Stimulated activated CD4-positive, alpha-beta T cell treated with anti-CD3 and anti-CD28 coated beads, Interleukin-1b, Interleukin-23, amount 100 ng/mL, for 24 hours (primary cell): Measurements from ENCODE around the gene TACO1.

Experiments used
- DNase-seq, 4 experiments: peaks; one replicate each; pipeline ENCODE4 v3.0.0-alpha.2; 2020; ENCODE audit warnings: low read depth in 4 of 4, low spot score in 1 of 4

The TACO1 gene

DNA sequence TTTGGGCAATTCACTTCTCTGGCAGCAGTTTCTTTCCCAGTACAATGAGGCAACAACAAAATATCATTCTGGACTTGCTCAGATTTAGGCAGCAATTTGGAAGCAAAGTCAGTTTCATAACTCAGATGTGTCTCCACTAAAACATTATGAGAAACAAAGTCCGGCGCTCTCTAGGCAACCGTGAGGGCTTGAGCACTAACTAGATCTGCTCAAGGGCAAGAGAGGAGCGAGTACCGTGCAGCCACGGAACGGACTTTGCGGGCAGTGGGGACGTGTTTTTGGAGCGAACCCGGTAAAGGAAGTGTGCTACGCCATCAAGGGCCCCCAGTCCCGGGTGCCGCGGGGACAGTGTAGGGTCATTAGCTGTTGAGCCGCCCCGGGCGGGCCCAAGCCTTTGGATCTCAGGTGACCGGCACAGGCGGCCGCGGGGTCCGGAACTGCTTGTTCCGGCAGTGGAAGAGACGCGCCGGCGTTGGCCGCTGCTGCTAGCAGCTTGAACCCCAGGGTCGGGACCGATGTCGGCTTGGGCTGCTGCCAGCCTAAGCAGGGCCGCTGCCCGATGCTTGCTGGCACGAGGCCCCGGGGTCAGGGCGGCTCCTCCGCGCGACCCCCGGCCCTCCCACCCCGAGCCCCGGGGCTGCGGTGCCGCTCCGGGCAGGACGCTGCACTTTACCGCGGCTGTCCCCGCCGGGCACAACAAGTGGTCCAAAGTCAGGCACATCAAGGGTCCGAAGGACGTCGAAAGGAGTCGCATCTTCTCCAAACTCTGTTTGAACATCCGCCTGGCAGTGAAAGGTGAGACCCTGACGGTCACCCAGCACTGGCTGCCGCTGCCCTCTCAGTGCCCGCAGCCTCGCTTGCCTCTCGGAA, at the start of gene TACO1:
Gene TACO1 (plus strand): TSS at position 327 of the 870 bp plus-strand sequence. CDS start 189 bp downstream, at position 516.
- DNase-seq, result peak; percentile 49 to 73 (median 68)

DNA sequence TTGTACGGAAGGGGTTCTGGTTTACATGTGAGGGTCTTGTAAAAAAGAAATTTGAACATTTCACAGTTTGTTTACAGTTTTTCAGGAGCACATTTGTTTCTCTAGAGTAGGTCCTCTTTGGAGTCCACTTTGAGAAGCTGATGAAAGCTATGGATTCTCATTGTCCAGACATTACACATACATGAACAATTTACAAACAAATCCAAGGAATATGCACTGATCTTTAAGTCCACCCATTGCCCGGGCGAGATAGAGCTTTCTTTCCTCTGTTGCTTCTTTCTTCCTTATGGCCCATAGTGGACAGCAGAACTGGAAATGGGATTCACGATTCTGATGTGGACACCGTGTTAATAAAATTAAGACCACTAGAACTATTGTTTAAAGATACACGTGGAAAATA, 48.5 kb upstream of the TACO1 start:
- DNase-seq, result no peak

DNA sequence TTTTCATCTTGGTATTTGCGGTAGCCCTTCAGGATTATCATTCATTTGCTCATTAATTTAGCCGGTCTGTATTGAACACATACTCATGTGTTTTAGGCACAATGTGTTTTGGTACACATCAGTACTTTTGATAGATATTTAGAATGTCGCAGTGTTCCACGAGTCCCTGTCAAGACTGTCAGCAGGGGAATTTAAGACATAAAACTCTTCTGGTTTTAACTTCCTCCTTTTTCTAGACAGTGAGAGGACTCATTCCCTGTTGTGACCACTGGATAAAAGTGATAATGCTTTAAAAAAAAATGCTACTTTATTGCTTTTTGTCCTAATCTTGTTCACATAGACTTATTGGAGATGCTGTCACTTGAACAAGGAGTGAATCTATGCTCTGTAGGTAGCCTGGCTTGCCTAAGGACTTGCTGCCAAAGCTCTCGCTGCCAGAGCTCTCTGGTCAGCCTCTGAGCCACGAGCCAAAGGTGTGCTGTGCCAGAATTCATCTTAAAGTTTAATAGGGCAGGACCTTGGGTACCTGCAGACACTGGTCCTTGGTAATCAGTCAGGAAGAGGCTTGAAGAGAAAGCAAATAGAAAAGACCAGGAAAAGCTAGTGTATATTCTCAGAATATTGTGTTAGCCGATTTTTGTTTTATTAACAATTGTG, 45.1 kb upstream of the TACO1 start:
- no peak for DNase-seq

DNA sequence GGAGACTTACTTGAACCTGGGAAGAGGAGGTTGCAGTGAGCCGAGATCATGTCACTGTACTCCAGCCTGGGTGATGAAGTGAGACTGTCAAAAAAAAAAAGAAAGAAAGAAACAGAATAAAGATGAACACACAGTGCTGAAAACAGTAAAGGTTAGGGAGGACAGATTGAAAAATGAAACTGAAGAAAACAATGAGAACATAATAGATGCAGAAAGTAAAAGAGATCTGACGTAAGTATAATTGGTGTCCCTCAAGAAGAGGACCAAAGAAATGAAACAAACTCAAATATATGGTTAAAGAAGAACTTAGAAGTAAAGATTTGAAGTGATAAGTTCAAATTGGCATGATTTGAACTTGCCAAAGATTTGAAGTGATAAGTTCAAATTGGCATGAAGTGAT, 43.3 kb upstream of the TACO1 start:
- DNase-seq, result no peak

DNA sequence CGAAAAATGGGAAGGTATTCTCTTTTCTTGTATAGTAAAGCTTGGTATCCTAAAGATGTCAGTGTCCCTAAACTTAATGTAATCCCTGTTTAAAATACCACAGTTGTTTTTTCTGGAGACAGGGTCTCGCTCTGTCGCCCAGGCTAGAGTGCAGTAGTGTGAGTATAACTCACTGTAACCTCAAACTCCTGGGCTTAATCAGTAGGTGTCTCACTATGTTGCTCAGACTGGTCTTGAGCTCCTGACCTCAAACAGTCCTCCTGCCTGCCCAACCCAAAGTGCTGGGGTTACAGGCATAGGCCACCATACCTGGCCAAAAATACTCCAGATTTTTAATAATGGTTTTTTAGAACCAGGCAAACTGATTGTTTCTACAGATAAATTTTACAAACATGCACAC, 42.3 kb upstream of the TACO1 start:
- no peak for DNase-seq

DNA sequence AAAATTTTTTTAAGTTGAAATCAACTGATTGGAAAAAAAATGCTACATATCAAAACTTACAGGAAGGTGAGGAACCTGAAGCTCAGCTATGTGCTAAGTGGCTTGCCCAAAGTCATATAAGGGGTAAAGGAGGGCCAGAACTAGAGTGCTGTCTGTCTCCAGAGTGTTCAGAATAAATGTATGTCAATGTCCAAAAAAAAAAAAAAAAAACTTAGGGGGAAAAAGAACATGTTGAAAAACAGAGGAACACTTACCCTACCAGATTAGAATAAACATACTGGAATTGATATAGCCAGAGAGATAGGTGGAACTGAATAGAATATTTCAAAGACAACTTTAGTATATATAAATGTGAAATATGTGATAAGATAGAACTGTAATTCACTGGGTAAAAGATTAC, 38.9 kb upstream of the TACO1 start:
- DNase-seq, result no peak

DNA sequence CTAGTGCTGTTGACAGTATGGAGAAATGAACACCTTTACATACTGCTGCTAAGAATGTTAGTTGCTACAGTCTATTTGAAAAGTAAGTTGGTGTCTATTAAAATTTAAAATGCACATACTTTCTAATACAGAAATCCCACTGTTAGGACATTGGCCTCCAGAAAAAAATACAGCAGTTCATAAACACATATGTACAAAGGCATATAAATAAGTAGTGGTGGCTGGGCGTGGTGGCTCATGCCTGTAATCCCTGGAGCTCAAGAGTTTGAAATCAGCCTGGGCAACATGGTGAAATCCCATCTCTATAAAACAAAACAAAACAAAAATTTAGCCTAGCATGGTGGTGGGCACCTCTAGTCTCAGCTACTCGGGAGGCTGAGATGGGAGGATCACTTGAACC, 37.4 kb upstream of the TACO1 start:
- DNase-seq, result no peak

DNA sequence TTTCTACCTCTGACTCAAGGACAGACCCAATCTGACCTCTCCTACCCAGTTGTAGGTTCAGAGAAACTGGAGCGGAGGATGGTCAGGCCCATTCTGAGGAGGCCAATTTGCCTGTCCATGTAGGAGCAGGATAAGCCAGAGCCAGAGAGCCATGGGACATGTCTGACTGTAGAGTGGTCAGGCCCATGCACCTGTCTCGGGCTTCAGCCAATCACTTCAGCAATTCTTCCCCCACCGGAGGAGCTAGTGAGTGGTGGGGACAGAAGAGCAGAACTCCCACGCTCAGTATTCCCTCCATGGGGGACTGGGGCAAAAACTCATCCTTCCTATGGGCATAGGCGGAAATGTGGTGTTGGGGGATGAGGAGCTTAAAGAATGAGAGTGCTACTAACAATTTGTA, 36.1 kb upstream of the TACO1 start:
- DNase-seq, result no peak

DNA sequence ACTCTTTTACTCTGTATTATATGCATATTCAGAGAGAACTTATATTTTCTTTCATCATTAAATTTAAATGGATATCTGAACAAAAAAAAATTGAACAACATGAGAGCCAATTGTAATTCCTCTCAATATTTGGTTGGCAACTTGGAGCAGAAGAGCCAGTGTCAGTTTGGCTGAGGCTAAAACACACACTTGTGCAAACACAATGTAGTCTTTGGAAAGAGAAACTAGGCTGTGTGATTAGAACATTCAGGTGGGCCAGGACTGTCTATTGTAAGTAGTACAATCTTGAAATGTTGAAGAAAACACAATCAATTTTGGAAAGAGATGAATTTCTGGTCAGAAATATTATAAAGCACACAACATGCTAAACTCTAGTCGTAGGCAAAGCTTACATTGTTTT, 33.5 kb upstream of the TACO1 start:
- DNase-seq, result no peak

DNA sequence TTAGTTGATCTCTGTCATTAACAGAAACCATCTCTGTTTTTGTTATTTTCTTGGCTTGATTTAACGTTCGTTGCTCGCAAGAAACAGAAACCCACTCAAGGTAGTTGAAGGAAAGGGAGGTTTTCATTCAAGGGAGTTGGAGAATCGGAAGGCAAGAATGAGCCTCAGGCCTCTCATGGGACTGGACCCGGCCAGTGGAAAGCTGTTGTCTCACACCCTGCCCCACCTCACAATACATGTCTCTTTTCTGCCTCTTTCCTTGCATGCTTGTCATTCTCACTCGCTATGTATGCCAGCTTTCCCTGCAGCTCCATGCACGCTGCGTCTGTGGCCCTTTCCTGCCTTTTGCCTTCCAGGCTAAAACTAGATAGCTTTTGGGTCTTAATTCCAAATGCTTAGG, 32.1 kb upstream of the TACO1 start:
- no peak for DNase-seq

DNA sequence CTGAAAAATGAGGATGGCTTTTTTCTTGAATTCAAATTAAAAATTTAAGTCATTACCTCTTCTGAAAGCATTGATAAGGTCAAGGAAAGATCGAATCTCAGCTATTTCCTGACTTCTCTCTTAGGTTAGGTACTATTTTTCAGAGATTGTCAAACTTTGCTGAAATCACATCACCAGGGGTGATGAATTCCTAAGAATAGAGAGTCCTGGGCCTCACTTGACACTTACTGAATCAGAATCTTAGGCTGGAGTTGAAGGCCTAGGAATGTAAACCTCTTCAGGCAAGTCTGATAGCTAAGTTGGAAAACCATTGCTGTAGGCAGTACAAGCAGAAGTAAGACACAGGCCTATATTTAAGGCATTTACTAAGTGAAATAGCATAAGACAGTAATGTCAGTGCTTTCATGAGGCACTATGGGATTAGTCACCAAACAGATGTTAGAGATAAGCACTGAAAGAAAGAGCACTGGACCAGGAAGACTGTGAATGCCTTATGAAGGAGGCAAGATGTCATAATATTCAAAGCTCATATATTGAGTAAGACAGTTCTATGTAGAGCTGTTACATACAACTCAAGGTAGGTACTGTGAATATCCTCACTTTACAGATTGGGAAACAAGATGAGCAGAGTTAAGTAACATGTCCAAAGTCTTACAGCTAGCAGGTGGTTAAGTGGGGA, 28.9 kb upstream of the TACO1 start:
- no peak for DNase-seq

DNA sequence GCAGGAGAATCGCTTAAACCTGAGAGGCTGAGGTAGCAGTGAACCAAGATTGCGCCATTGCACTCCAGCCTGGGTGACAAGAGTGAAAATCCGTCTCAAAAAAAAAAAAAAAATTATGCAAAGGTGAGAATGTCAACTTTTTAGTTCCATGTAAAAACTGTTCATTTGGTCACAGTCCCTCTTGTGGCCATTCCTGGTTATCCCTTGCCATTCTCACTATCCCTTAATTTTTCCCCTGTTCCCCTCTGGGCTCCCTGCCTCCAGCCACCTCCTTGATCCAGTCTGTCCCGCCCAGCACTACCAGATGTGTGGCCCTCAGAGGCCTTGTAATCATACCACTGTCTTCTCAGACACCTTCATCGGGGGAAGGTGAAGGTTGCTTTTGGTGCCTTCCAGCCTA, 27.1 kb upstream of the TACO1 start:
- no peak for DNase-seq

DNA sequence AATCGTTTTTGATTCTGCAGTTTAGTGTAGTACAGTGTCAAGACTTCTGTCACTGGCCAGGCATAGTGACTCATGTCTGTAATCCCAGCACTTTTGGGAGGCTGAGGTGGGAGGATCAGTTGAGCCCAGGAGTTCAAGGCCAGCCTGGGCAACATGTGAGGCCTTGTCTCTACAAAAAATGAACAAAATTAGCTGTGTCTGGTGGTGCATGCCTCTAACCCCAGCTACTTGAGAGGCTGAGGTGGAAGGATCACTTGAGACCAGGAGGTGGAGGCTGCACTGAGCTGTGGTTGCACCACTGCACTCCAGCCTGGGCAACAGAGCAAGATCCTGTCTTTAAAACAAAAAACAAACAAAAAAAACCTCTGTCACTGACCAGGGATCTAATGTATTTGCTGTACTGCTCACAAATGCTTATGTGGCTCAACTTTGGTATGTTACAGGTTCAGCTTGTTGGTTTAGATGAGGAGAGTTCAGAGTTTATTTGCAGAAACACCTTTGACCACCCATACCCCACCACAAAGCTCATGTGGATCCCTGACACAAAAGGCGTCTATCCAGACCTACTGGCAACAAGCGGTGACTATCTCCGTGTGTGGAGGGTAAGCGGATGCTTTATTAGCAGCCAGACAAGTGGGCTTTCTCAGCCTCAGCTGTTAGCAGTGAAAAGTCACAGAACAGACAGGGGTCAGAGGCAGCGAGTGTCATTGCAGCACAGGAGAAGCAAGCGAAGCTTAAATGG, 22.5 kb upstream of the TACO1 start:
- no peak for DNase-seq

DNA sequence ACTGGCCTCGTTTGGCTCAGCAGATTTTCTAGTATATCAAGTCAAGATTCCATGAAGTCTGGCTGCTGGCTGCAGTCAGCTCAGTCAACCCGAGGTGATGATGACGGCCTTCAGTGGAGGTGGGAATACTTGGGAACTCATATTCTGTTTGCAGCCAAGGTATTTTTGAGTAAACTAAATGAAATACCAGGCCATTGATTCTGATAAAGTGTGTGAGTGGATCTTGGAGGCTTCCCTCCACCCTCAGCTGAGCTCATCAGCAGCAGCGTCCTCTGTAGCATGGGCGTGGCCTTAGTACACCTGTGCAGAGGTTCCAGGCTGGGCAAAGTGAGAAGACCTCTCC, 22.0 kb upstream of the TACO1 start:
- no peak for DNase-seq

DNA sequence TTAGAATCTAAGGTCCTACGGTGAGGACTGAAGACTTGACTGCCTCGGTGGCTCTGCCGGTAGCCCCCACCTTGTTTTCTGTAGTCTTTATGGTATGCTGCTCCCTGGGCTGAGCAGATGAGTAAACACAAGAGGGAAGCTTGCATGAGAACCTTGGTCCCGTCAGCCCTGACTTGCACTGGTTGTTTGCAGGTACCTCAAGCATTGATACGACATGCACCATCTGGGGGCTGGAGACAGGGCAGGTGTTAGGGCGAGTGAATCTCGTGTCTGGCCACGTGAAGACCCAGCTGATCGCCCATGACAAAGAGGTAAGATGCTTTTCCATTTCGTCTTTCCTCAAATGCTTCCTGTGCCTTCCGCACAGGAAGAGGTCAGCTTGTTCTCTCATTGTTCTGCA, 21.1 kb upstream of the TACO1 start:
- no peak for DNase-seq

DNA sequence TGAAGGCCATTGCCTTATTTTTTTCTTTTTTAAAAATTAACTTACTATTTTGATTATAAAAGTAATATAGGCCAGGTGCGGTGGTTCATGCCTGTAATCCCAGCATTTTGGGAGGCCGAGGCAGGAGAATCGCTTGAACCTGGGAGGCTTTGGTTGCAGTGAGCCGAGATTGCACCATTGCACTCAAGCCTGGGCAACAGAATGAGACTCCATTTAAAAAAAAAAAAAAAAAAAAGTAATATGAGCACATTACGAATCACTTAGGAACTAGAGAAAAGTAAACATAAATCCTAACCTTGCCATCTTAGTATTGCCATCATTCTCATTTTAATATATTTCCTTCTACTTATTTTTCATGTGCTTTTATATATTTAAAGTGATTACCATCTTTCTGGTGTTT, 12.9 kb upstream of the TACO1 start:
- DNase-seq, result no peak

DNA sequence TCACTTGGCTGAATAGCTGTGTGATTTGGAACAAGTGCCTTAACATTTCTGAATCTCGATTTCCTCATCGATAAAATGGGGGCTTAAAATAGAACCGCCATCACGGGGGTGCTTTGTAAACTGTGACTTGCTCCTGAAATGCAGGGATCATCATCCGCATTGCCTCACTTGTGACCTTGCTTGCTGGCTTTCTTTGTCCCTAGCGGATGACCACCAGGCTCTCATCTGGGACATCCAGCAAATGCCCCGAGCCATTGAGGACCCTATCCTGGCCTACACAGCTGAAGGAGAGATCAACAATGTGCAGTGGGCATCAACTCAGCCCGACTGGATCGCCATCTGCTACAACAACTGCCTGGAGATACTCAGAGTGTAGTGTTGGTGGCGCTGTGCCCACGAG, 11.9 kb upstream of the TACO1 start:
- DNase-seq, result no peak

DNA sequence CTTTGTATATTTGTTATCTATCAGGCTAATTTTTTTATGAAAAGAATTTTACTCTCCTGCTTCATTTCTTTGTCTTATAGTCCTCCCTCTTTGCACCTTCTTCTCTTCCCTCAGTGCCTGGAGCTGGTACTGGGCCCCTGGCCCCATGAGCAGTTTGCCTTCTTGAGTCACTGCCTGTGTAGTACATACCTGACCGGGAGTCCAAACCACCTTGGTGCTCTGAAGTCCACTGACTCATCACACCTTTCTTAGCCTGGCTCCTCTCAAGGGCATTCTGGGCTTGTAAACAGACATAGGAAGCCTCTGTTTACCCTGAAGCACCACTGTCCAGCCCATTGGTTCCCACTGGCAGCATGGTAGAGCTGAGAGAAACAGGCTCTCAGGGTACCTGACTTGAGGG, 11.0 kb upstream of the TACO1 start:
- DNase-seq, result no peak

DNA sequence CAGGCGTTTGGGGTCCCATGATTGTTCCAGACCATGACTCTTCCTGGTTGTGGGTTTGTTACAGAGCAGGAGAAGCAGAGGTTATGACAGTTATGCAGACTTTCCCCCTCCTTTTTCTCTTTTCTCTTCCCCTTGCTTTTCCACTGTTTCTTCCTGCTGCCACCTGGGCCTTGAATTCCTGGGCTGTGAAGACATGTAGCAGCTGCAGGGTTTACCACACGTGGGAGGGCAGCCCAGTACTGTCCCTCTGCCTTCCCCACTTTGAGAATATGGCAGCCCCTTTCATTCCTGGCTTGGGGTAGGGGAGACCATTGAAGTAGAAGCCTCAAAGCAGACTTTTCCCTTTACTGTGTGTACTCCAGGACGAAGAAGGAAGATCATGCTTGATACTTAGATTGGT, 7.9 kb upstream of the TACO1 start:
- DNase-seq, result no peak

DNA sequence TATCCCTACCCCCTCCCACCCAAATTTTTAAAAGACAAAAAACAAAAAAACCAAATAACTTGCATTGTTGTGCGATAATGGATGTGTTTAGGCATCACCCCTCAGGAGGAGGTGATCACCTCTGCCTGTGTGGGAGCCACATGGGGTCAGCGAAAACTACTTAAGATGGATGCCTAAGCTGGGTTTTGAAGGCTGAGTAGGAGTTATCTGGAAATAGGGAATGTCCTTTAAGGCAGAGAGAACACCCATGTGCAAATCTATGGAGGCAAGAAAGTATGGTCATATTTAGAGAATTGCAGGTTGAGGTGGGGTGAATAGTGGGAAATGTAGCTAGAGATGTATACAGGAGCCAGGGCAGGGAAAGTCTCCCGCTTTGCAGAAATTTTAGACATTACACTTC, 5.6 kb upstream of the TACO1 start:
- no peak for DNase-seq

DNA sequence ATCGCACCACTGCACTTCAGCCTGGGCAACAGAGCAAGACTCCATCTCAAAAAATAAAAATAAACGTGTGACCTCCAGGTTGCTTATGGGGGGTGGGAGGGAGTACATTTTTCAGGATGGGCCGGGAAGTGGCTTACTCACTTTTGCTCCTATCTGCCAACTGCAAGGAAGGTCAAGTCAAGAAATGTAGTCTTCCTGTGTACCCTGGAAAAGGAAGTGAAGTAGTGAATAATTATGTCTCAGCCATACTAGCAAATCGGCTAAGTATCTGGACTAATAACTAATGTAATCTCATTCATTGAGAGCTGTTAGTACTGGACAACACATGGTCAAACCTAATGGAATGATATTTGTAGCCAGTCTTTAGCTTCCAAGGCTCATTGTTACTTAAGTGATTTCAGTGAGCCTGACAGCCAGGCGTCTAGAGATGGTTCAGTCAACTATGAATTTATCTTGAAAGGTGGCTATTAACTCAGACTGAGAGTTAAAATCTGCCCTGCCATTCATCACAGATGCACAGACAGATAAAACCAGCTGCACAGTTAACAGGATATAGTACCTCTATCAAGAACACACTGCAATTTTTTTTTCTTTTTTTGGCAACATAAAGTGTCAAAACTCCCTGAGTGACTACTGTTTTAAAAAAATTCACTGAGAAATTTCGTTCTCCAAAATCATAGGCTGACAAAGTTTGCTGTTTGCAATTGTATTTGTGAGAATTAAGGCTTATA, 3.7 kb upstream of the TACO1 start:
- no peak for DNase-seq
